ENCODE measurements around the gene FXR2. TPM values are rescaled to one million over a fixed set of nuclear protein-coding genes. Genes with fewer than 3 reads are reported as not detected.

The FXR2 gene
- total RNA-seq, 1 donor from 2014 or later, result 51.9 TPM

GRCh38 chr17:7548585-7549400, 65.9 kb downstream of the FXR2 start, which contains the start of gene TNFSF12:
TSS of gene TNFSF12 (plus strand) at chr17:7549058. CDS start at chr17:7549154, 96 bp downstream.
- peak; percentile 21 for DNase-seq

DNA sequence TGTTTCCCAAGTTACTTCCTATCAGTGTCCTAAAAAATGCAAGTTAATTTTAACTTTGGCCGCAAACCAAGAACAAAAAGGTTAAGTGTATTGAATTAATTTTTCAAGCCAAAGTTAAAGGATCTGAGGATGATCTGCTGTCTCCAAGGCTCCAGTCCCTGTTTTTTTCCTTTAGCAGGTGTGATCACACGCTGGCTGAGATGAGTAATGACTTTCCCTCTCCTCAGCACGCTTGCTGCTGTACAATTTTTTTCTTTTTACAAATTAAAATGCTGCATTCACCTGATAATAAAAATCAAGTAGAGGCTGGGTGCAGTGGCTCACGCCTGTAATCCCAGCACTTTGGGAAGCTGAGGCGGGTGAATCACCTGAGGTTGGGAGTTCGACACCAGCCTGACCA, 69.8 kb downstream of the FXR2 start:
- no peak for DNase-seq

Small RNA genes lying within 50 kb of the gene (small RNA-seq; reads per million reads assigned to genes)
- gene CD68 (not detected), gene SNORA48 (not detected), gene SNORD10 (not detected)

Other genes starting within 250 kb of the FXR2 start
- gene TNK1, start 233.8 kb downstream of the FXR2 start, total RNA-seq, result 0.94 TPM
- 10.0 TPM for gene PLSCR3, start 220.4 kb downstream of the FXR2 start, total RNA-seq
- gene TMEM256, start 210.8 kb downstream of the FXR2 start, total RNA-seq, result 55.2 TPM
- 9.2 TPM for gene NLGN2, start 207.1 kb downstream of the FXR2 start, total RNA-seq
- gene SPEM1, start 194.6 kb downstream of the FXR2 start, total RNA-seq, result not detected
- gene SPEM2, start 189.3 kb downstream of the FXR2 start, total RNA-seq, result not detected
- not detected for gene SPEM3, start 186.0 kb downstream of the FXR2 start, total RNA-seq
- 3.7 TPM for gene TMEM102, start 179.5 kb downstream of the FXR2 start, total RNA-seq
- 18.2 TPM for gene FGF11, start 175.4 kb downstream of the FXR2 start, total RNA-seq
- gene CHRNB1, start 169.8 kb downstream of the FXR2 start, total RNA-seq, result 17.2 TPM
- 17.6 TPM for gene ZBTB4, start 135.3 kb downstream of the FXR2 start, total RNA-seq
- not detected for gene SLC35G6, start 133.5 kb downstream of the FXR2 start, total RNA-seq
- gene POLR2A, start 130.5 kb downstream of the FXR2 start, total RNA-seq, result 54.6 TPM
- gene TNFSF12, start 65.8 kb downstream of the FXR2 start, total RNA-seq, result 3.3 TPM
- 0.31 TPM for gene TNFSF13, start 56.1 kb downstream of the FXR2 start, total RNA-seq
- gene SENP3, start 53.0 kb downstream of the FXR2 start, total RNA-seq, result 84.8 TPM
- gene CD68, start 35.3 kb downstream of the FXR2 start, total RNA-seq, result 0.62 TPM
- 34.8 TPM for gene MPDU1, start 31.0 kb downstream of the FXR2 start, total RNA-seq
- gene SOX15, start 24.8 kb downstream of the FXR2 start, total RNA-seq, result 0.47 TPM
- 32.8 TPM for gene SAT2, start 12.9 kb upstream of the FXR2 start, total RNA-seq
- gene SHBG, start 15.2 kb upstream of the FXR2 start, total RNA-seq, result not detected
- 5.0 TPM for gene ATP1B2, start 36.0 kb upstream of the FXR2 start, total RNA-seq
- 9.4 TPM for gene TP53, start 72.6 kb upstream of the FXR2 start, total RNA-seq
- 9.5 TPM for gene WRAP53, start 73.6 kb upstream of the FXR2 start, total RNA-seq
- gene EFNB3, start 90.3 kb upstream of the FXR2 start, total RNA-seq, result 13.7 TPM
- gene DNAH2, start 102.8 kb upstream of the FXR2 start, total RNA-seq, result 0.62 TPM
- gene KDM6B, start 219.3 kb upstream of the FXR2 start, total RNA-seq, result 16.4 TPM
- 1.2 TPM for gene TMEM88, start 240.2 kb upstream of the FXR2 start, total RNA-seq
- gene NAA38, start 242.7 kb upstream of the FXR2 start, total RNA-seq, result 20.1 TPM
- 14.2 TPM for gene CYB5D1, start 243.1 kb upstream of the FXR2 start, total RNA-seq

All from occipital lobe (tissue), 3 donors.